OCI-LY3 (cell line): ENCODE data around the gene UGT1A5.

Source experiments
- EZH2phosphoT487 ChIP-seq: fragments of 200-600 bp; shearing (Covaris generic); IDR thresholded peaks from 2 replicates; pipeline ENCODE4 v1.6.1; 2018; ENCODE audit warnings: antibody characterized with exemption, mixed run types, low read depth
- TF ChIP-seq, protein P1 (sequence below): fragments of 200-600, 300-600 bp; sonication (generic); IDR thresholded peaks from 2 replicates; pipeline ENCODE4 v1.5.1; 2014; ENCODE audit warnings: antibody characterized with exemption, low read length, low read depth

DNA sequence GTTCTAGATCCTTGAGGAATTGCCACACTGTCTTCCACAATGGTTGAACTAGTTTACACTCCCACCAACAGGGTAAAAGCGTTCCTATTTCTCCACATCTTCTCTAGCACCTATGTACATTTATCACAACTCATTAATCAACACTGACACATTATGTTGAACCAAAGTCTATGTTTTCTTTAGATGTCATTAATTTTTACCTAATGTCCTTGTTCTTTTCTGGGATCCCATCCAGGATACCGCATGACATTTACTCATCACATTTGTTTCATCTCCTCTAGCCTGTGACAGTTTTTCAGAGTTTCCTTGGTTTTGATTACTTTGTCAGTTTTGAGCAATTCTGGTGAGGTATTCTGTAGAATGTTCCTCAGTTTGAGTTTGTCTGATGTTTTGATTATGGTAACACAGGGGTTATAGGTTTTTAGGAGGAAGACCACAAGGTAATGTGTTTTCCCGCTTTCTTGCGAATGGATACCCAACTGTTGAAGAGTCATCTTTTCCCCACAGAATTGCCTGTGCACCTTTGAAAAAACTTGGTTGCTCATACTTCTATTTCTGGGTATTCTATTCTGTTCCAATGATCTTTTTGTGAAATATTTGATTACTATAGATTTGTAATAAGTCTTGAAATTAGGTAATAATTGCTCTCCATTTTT is 44.0 kb upstream of the UGT1A5 start:
- TF ChIP-seq, protein P1, sequence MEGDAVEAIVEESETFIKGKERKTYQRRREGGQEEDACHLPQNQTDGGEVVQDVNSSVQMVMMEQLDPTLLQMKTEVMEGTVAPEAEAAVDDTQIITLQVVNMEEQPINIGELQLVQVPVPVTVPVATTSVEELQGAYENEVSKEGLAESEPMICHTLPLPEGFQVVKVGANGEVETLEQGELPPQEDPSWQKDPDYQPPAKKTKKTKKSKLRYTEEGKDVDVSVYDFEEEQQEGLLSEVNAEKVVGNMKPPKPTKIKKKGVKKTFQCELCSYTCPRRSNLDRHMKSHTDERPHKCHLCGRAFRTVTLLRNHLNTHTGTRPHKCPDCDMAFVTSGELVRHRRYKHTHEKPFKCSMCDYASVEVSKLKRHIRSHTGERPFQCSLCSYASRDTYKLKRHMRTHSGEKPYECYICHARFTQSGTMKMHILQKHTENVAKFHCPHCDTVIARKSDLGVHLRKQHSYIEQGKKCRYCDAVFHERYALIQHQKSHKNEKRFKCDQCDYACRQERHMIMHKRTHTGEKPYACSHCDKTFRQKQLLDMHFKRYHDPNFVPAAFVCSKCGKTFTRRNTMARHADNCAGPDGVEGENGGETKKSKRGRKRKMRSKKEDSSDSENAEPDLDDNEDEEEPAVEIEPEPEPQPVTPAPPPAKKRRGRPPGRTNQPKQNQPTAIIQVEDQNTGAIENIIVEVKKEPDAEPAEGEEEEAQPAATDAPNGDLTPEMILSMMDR, result no peak
- no peak for TF ChIP-seq EZH2phosphoT487
